A673 (cell line): Measurements from ENCODE around the gene MRPL54. TPM values are rescaled to one million over a fixed set of nuclear protein-coding genes. Genes with fewer than 3 reads are reported as not detected.

ENCODE experiments used
- Bru-seq: library from RNA; stranded (reverse); fragments of 400-500 nt; gene quantifications from one replicate; lab custom pipeline; 2021; lab: Mats Ljungman, UMichigan
- BruChase-seq, 2 experiments: library from RNA; stranded (reverse); fragments of 400-500 nt; gene quantifications; one replicate each; lab custom pipeline; 2021; lab: Mats Ljungman, UMichigan
- BruUV-seq: library from RNA; stranded (reverse); fragments of 400-500 nt; replicated peaks from 2 replicates; lab custom pipeline; 2021; lab: Mats Ljungman, UMichigan
- CTCF ChIA-PET: fragments of 300-600 bp; sonication (Branson Sonifier 250); formaldehyde crosslinking; loops from one replicate; lab custom pipeline; 2022; ENCODE audit warnings: antibody characterized with exemption; lab: Charles Lee
- POLR2A ChIA-PET: fragments of 300-600 bp; sonication (Branson Sonifier 250); formaldehyde crosslinking; loops from one replicate; lab custom pipeline; 2022; ENCODE audit warnings: antibody characterized with exemption; ENCODE audit not compliant: low non-redundant PET; lab: Charles Lee
- DNase-seq: peaks from one replicate; pipeline ENCODE4 v3.0.0-alpha.2; 2015; ENCODE audit warnings: low spot score
- H3K27ac ChIP-seq: fragments of 200-600 bp; sonication (generic); 2 replicates; pipeline ENCODE4 v1.5.1; 2016; ENCODE audit warnings: mixed run types, low read depth, mild to moderate bottlenecking, mixed read lengths, antibody characterized with exemption, low read length; ENCODE audit not compliant: poor library complexity, severe bottlenecking
- H3K27me3 ChIP-seq: fragments of 200-600 bp; sonication (generic); replicated peaks from 2 replicates; pipeline ENCODE4 v1.6.1; 2017; ENCODE audit warnings: mixed run types, low read depth, mild to moderate bottlenecking, mixed read lengths, antibody characterized with exemption, low read length; ENCODE audit not compliant: insufficient read depth, poor library complexity
- H3K36me3 ChIP-seq: fragments of 200-600 bp; sonication (generic); 2 replicates; pipeline ENCODE4 v1.6.1; 2016; ENCODE audit warnings: mixed run types, mild to moderate bottlenecking, mixed read lengths, antibody characterized with exemption, low read length; ENCODE audit not compliant: insufficient read depth, poor library complexity, severe bottlenecking
- H3K4me1 ChIP-seq: fragments of 200-600 bp; sonication (generic); 2 replicates; pipeline ENCODE4 v1.6.1; 2017; ENCODE audit warnings: mixed run types, mild to moderate bottlenecking, mixed read lengths, antibody characterized with exemption, low read length; ENCODE audit not compliant: insufficient read depth, poor library complexity, severe bottlenecking
- H3K4me3 ChIP-seq: fragments of 200-600 bp; sonication (generic); 2 replicates; pipeline ENCODE4 v1.5.1; 2016; ENCODE audit warnings: low read depth, mixed run types, mild to moderate bottlenecking, mixed read lengths, low read length; ENCODE audit not compliant: poor library complexity, severe bottlenecking
- H3K9me3 ChIP-seq: fragments of 200-600 bp; sonication (generic); 2 replicates; pipeline ENCODE4 v1.6.1; 2016; ENCODE audit warnings: mixed run types, low read depth, mild to moderate bottlenecking, mixed read lengths, antibody characterized with exemption, low read length; ENCODE audit not compliant: poor library complexity, severe bottlenecking
- EZH2 ChIP-seq: fragments of 200-600 bp; sonication (generic); IDR thresholded peaks from 2 replicates; pipeline ENCODE4 v1.6.1; 2017; ENCODE audit warnings: borderline replicate concordance, low read depth, mild to moderate bottlenecking, mixed read lengths, antibody characterized with exemption, low read length; ENCODE audit not compliant: poor library complexity, severe bottlenecking
- intact Hi-C: fragments of 100-400 bp; cut with micrococcal nuclease; formaldehyde crosslinking; loops from one replicate; pipeline ENCODE4 v1.10.0; 2022; ENCODE audit not compliant: unreplicated experiment
- long read RNA-seq: library from polyadenylated mRNA; stranded (forward); transcript quantifications from one replicate; pipeline ENCODE4 v2.0.0, GENCODE V29; 2022
- total RNA-seq: library from RNA; stranded (reverse); gene quantifications from 2 replicates; pipeline ENCODE4 v1.2.3, GENCODE V29; 2021
- TF ChIP-seq, protein P1 (sequence below): fragments of 300-800, 200-600 bp; sonication (generic); conservative IDR thresholded peaks from 2 replicates; pipeline ENCODE4 v1.5.1; 2017; ENCODE audit warnings: low read depth, mild to moderate bottlenecking, antibody characterized with exemption, low read length, moderate library complexity, mixed read lengths

Gene MRPL54
- 47.2 and 51.3 TPM in 2 replicates for total RNA-seq
- Bru-seq, nascent RNA = percentile 54 among the genes with signal in this experiment
- BruChase-seq, experiment 1, labeled RNA remaining after a 2-hour chase = percentile 43 among the genes with signal in this experiment
- BruChase-seq, experiment 2, labeled RNA remaining after a 6-hour chase = percentile 56 among the genes with signal in this experiment
- long read RNA-seq, transcript MRPL54-201 (3 exons, 626 nt) = major isoform, 25 of 25 reads
- long read RNA-seq, partial matches to known transcripts = 0 of 25 reads
- long read RNA-seq, other reads (novel, unspliced or antisense) = 0 of 25 reads

DNA sequence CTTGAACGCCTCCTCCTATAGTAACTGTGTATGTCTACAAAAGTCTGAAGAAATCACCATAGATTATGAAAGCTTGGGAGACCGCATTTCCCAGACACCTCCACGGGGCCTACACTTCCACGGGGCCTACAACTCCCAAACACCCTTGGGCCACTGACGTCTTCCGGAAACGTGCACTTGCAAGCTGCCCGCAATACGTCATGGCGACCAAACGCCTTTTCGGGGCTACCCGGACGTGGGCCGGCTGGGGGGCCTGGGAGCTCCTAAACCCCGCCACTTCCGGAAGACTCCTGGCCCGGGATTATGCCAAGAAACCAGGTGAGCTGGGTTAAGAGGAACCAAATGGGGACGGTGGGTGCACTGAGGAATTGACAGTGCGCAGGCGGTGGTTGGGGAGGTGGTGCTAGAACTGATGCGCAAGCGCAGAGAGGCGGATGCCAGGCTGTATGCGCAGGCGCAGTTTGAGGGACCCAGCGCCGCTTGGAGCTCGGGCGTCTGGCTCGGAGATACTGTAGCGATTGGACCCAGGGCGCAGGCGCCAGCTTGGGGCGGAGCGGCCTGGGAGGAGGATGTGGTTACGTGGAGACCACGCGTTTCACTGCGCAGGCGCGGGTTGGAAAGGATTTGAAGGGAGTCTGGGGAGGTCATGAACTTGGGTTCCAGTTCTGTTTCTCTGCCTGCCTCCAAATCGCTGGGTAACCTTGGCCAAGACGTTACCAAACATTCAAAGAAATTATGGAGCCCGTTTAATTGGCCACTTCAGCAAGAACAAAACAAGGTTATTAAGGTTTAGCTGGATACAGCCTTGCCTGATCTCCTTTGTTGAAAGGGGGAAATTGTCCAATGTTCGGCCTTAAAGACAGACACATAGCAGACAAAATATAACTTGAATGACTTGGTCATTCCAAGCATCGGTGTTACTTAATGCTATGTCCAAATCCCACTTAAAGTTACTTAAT is at the start of gene MRPL54:
Gene MRPL54 (plus strand): TSS at position 182 of the 959 bp plus-strand sequence. CDS start 19 bp downstream, at position 201.
- TSS peak; percentile 98 for BruUV-seq
- CTCF ChIA-PET = interaction anchor here (0.6 to 1.4 kb wide), 2 partner anchors 225 to 534 kb away, joined by 5 to 8 read pairs; no protein-coding TSS in a partner anchor
- H3K27ac ChIP-seq = peak within 1 kb of the TSS; percentile 96
- H3K9me3 ChIP-seq = no peaks in the 10 kb centered on the region
- POLR2A ChIA-PET = interaction anchor here (0.6 to 0.7 kb wide), 3 partner anchors 16 to 225 kb away, joined by 3 to 29 read pairs (median 3); no protein-coding TSS in a partner anchor
- H3K36me3 ChIP-seq = peaks cover 3% of the 10 kb centered on the region
- DNase-seq = peak; percentile 99
- TF ChIP-seq EZH2 = no peak
- TF ChIP-seq, protein P1, sequence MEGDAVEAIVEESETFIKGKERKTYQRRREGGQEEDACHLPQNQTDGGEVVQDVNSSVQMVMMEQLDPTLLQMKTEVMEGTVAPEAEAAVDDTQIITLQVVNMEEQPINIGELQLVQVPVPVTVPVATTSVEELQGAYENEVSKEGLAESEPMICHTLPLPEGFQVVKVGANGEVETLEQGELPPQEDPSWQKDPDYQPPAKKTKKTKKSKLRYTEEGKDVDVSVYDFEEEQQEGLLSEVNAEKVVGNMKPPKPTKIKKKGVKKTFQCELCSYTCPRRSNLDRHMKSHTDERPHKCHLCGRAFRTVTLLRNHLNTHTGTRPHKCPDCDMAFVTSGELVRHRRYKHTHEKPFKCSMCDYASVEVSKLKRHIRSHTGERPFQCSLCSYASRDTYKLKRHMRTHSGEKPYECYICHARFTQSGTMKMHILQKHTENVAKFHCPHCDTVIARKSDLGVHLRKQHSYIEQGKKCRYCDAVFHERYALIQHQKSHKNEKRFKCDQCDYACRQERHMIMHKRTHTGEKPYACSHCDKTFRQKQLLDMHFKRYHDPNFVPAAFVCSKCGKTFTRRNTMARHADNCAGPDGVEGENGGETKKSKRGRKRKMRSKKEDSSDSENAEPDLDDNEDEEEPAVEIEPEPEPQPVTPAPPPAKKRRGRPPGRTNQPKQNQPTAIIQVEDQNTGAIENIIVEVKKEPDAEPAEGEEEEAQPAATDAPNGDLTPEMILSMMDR = no peak
- intact Hi-C loops = no loop called here
- peak within 1 kb of the TSS; percentile 100 for H3K4me3 ChIP-seq
- no peaks in the 10 kb centered on the region for H3K27me3 ChIP-seq
- peaks cover 10% of the 10 kb centered on the region for H3K4me1 ChIP-seq

DNA sequence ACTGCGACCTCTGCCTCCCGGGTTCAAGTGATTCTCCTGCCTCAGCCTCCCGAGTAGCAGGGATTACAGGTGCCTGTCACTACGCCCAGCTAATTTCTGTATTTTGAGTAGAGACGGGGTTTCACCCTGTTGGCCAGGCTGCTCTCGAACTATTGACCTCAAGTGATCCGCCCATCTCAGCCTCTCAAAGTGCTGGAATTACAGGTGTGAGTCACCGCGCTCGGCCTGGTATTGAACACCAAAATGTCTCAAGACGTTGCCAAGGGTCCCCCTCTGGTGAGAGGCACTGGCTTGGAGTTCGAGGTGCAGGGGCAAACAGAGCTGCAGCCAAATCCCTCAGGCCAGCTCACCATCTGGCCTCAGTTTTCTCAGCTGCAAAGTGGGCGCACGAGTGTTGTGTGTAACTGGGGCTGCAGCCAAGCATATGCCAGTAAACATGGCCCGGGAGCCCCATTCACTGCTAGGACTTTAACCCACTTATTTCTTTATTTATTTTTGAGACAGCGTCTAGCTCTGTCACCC is 46.3 kb upstream of the MRPL54 start:
- no TSS peak for BruUV-seq
- no peaks in the 10 kb centered on the region for H3K36me3 ChIP-seq
- DNase-seq = no peak
- H3K27me3 ChIP-seq = peaks cover 3% of the 10 kb centered on the region
- intact Hi-C loops = no loop called here
- no peaks in the 10 kb centered on the region for H3K4me1 ChIP-seq
- H3K9me3 ChIP-seq = no peaks in the 10 kb centered on the region
- TF ChIP-seq, protein P1 = no peak
- no peak for TF ChIP-seq EZH2
- ChIA-PET CTCF (interaction anchor here (0.6 kb wide), 1 partner anchor 13 kb away, joined by 4 read pairs; no protein-coding TSS in a partner anchor), POLR2A (no interaction called here)
- no peak overlapping the region for H3K4me3 ChIP-seq
- no peak overlapping the region for H3K27ac ChIP-seq

DNA sequence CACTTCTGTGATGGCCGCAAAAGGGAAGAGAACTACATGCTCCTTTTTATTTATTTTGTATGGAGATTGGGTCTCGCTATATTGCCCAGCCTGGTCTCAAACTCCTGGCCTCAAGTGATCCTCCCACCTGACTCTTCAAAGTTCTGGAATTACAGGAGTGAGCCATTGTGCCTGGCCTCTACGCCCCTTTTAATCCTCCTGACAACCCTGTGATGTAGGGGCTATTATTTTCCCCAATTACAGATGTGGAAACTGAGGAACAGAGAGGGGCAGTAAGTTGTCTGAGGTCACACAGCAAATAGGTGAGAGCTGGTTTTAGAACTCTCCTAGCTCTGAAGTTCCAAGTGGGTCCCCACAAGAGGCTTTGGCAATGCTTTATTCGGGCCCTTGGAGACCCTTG is 42.6 kb upstream of the MRPL54 start:
- Histone ChIP-seq H3K27ac (no peak overlapping the region), H3K36me3 (no peaks in the 10 kb centered on the region), H3K4me3 (no peak overlapping the region), H3K9me3 (no peaks in the 10 kb centered on the region), H3K27me3 (peaks cover 21% of the 10 kb centered on the region), H3K4me1 (peaks cover 4% of the 10 kb centered on the region)
- ChIA-PET CTCF (no interaction called here), POLR2A (no interaction called here)
- intact Hi-C loops = no loop called here
- no peak for TF ChIP-seq EZH2
- TF ChIP-seq, protein P1 = no peak
- DNase-seq = no peak
- BruUV-seq = no TSS peak
